Esophagus muscularis mucosa (tissue), 3 donors: ENCODE data around the gene RALA.

Source experiments
- CTCF ChIP-seq, 3 experiments: fragments of 200-600 bp in 2 of 3; fragments of 450-650 bp in 1 of 3; sonication (generic) in 2 of 3; IDR thresholded peaks; one replicate each; pipeline ENCODE4 v1.5.1; 2017 to 2019; ENCODE audit warnings: antibody characterized with exemption in 3 of 3, mild to moderate bottlenecking in 2 of 3, moderate library complexity in 1 of 3
- POLR2AphosphoS5 ChIP-seq, 2 donors: sonication (generic); formaldehyde crosslinking; IDR thresholded peaks; one replicate each; pipeline ENCODE4 v1.6.1; 2017; ENCODE audit warnings: antibody characterized with exemption in 2 of 2

GRCh38 chr7:39721919-39722597, 98.7 kb downstream of the RALA start:
- TF ChIP-seq CTCF (IDR thresholded peaks at IDR 0.05) (no peak), POLR2AphosphoS5 (IDR thresholded peaks at IDR 0.05) (no peak)
